ENCODE measurements around the gene MCM10. TPM values are rescaled to one million over a fixed set of nuclear protein-coding genes. Genes with fewer than 3 reads are reported as not detected.

Gene MCM10
- total RNA-seq, 2 experiments from 2014 or later, result 76.9 to 81.1 TPM

DNA sequence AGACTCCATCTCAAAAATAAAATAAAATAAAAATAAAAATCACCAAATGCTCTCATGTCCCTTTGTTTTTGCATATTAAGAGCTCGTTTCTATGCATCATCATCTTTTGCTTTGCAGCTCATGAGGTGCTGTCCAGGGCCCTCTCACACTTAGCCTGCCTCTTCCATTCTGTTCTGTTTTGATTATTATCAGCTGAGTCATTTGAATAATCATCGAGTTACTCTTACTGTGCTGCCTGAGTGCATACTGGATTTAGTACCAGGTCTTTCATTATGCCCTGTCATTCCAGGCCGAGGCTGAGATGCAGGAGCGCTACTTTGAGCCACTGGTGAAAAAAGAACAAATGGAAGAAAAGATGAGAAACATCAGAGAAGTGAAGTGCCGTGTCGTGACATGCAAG is 39.8 kb downstream of the MCM10 start:
- intact Hi-C loops (cut with micrococcal nuclease), result no loop called here
- Mint-ChIP-seq H3K27me3 (ENCODE audit: low read depth) (no peaks in the 10 kb centered on the region), H3K9me3 (no peaks in the 10 kb centered on the region), H3K4me1 (ENCODE audit: low read depth) (no peaks in the 10 kb centered on the region), H3K36me3 (ENCODE audit: low read depth) (peaks cover 85% of the 10 kb centered on the region), H3K27ac (no peak overlapping the region), H3K4me3 (no peak overlapping the region)
- DNase-seq, result no peak
- CTCF ChIA-PET, result no interaction called here

DNA sequence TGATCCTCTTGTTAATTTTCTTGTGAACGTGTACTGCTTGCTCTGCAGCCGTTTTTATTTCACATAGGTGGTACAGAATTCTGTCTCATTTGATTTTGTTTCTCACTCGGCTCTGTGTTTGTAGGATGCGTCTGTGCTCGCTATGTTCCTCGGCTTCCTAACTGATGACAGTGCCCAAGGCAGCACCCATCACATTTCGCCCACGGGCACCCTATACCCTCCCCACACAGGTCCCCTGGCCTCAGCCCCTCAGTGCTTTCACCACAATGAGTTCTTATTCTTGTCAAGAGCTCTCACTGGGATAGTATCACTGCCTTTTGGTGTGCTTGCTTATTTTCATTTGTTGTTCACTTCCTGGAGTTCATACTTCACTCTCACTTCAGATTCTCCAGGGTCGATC is 44.7 kb downstream of the MCM10 start:
- H3K9me3 Mint-ChIP-seq, result no peaks in the 10 kb centered on the region
- H3K27me3 Mint-ChIP-seq (ENCODE audit: low read depth), result no peaks in the 10 kb centered on the region
- H3K4me3 Mint-ChIP-seq, result no peak overlapping the region
- peaks cover 68% of the 10 kb centered on the region for H3K36me3 Mint-ChIP-seq (ENCODE audit: low read depth)
- H3K4me1 Mint-ChIP-seq (ENCODE audit: low read depth), result no peaks in the 10 kb centered on the region
- intact Hi-C loops (cut with micrococcal nuclease), result loop anchor here (1.0 kb wide), 1 partner anchor 96 kb away; no protein-coding TSS in a partner anchor
- DNase-seq, result no peak
- CTCF ChIA-PET, result interaction anchor here (0.6 to 1.2 kb wide), 4 partner anchors 17 to 99 kb away, joined by 3 to 5 read pairs (median 4); no protein-coding TSS in a partner anchor
- H3K27ac Mint-ChIP-seq, result no peak overlapping the region

DNA sequence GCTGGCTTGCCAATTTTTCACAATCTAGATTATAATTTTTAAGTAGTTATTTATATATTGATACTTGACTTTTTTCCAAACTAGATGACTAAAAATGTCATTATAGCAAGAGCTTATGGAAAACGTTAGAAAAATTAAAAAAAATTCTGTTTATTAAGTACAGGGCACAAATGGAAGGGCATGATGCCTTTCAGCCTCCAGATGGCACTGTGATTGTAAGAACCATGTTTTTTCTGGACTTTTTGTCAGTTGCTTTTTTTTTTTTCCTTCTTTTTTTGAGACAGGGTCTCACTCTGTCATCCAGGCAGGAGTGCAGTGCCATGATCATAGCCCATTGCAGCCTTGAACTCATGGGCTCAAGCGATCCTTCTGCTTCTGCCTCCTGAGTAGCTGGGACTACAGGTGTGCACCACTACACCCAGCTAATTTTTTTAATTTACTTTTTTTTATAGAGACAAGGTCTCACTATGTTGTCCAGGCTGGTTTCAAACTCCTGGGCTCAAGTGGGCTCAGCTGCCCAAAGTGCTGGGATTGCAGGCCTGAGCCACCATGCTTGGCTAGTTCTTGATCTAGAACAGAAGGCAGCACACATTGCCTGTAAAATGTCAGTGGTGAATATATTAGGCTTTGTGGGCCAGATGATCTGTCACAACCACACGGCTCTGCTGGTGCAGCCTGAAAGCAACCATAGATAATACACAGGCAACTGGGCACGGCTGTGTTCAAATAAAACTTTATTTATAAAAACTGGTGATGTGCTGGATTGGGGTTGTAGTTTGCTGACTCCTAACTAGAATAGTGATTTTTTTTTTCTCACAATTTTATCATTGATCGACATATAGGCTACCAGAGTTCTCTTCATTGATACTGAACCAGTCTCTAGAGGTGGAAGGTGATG is 45.4 kb downstream of the MCM10 start:
- peaks cover 63% of the 10 kb centered on the region for H3K36me3 Mint-ChIP-seq (ENCODE audit: low read depth)
- H3K9me3 Mint-ChIP-seq, result no peaks in the 10 kb centered on the region
- DNase-seq, result no peak
- intact Hi-C loops (cut with micrococcal nuclease), result loop anchor here (1.0 kb wide), 1 partner anchor 96 kb away; no protein-coding TSS in a partner anchor
- H3K27me3 Mint-ChIP-seq (ENCODE audit: low read depth), result no peaks in the 10 kb centered on the region
- CTCF ChIA-PET, result interaction anchor here (0.6 to 1.2 kb wide), 4 partner anchors 17 to 98 kb away, joined by 3 to 5 read pairs (median 4); no protein-coding TSS in a partner anchor
- no peak overlapping the region for H3K4me3 Mint-ChIP-seq
- H3K27ac Mint-ChIP-seq, result no peak overlapping the region
- H3K4me1 Mint-ChIP-seq (ENCODE audit: low read depth), result no peaks in the 10 kb centered on the region

DNA sequence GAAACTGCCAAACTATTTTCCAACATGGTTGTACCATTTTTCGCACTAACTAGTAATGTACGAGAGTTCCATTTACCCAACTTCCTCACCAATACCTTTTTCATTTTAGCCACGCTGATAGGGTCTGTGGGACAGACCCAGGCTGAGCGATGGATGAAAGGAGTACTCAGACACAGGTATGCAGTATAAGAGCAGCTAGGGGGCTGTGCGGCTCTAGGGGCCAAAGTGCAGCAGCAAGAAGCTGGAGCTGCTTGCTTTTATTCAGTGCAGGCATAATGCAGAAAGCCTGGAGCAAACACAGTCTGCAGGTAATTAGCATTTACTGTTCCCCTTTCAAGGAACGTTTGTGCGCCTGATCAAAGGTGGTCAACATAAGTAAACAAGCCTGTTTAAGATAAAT is 51.8 kb downstream of the MCM10 start:
- Mint-ChIP-seq H3K4me3 (no peak overlapping the region), H3K27ac (no peak overlapping the region), H3K27me3 (ENCODE audit: low read depth) (no peaks in the 10 kb centered on the region), H3K4me1 (ENCODE audit: low read depth) (no peaks in the 10 kb centered on the region), H3K36me3 (ENCODE audit: low read depth) (peaks cover 36% of the 10 kb centered on the region), H3K9me3 (no peaks in the 10 kb centered on the region)
- CTCF ChIA-PET, result interaction anchor here (1.1 kb wide), 1 partner anchor 52 kb away, joined by 3 read pairs; the partner anchor contains the start of gene MCM10
- intact Hi-C loops (cut with micrococcal nuclease), result no loop called here
- DNase-seq, result no peak

DNA sequence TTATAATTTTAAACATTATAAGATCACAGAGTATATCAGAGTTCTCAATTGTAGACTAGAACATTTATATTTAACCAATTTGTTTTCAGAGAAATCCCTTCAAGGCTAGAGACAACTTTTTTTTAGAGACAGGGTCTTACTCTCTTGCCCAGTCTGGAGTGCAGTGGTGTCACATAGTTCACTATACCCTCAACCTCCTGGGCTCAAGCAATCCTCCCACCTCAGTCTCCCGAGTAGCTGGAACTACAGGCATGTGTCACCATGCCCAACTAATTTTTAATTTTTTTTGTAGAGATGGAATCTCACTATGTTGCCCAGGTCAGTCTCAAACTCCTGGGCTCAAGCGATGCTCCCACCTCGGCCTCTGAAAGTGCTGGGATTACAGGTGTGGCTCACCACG is 57.5 kb downstream of the MCM10 start:
- Mint-ChIP-seq H3K36me3 (ENCODE audit: low read depth) (peaks cover 6% of the 10 kb centered on the region), H3K9me3 (no peaks in the 10 kb centered on the region), H3K27me3 (ENCODE audit: low read depth) (no peaks in the 10 kb centered on the region), H3K27ac (no peak overlapping the region), H3K4me3 (no peak overlapping the region), H3K4me1 (ENCODE audit: low read depth) (no peaks in the 10 kb centered on the region)
- CTCF ChIA-PET, result no interaction called here
- no peak for DNase-seq
- intact Hi-C loops (cut with micrococcal nuclease), result no loop called here

DNA sequence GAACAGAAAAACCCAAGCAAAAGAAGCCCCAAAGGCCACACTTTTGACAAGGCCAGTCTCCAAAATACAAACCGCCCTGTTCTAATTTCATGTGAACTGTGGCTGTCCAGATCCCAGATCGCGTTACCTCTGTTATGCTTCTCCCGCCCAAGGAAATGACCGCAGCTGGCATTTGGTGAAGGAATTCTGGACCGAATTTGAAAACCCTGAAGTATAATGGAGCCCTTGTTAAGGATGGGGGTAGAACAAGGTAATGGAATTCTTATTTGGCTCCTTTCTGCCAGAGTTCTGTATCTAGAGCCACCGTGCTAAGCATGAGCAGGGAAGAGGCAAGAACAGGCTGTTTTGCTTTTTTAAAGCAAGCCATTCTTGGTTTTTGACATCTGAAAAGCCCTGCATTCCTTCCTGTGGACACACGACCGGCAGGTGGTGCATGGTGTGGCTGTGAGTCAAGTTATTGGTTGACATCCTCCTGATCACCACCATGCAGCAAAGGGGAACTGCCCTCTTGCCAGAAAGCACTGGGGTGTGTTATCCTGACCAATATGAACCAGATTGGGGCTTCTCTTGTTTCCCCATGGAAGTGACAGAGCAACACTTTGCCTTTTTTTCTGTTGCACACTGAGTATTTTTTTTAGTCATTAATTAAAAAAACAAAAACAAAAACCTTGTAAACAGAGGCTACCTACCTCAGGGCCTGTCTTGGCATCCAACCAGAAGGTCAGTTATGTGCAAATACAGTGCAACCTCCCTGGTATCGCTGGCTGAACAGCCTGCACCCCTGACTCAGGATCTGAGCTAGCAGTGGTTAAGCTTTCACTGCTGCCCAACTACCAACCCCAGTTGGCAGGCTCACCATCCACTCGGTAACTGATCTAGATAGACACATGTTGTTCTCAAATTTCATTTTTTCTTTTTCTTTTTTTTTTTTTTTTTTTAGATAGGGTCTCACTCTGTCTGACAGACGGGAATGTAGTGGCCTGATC is 58.6 kb downstream of the MCM10 start:
- Mint-ChIP-seq H3K9me3 (no peaks in the 10 kb centered on the region), H3K4me1 (ENCODE audit: low read depth) (no peaks in the 10 kb centered on the region), H3K36me3 (ENCODE audit: low read depth) (no peaks in the 10 kb centered on the region), H3K27me3 (ENCODE audit: low read depth) (no peaks in the 10 kb centered on the region), H3K27ac (no peak overlapping the region), H3K4me3 (no peak overlapping the region)
- CTCF ChIA-PET, result no interaction called here
- DNase-seq, result peak; percentile 23
- intact Hi-C loops (cut with micrococcal nuclease), result no loop called here

DNA sequence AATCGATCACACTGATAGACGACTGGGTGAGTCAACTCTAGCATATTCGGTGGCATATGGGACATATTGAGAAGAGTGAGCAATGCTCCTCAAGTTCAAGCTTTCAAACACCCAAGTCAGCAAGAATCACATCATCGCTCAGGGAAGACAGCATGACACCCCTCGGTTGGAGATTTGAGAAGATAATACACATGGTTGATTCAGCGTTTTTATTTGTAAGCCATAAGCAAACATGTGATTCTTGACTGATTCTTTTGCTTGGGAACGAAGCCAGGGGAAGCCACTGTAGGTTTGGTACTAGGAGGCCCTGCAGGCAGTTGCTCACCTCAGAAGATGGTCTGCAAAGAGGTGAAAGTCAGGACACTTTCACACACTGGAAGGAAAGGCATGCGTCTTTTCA is 60.2 kb downstream of the MCM10 start:
- intact Hi-C loops (cut with micrococcal nuclease), result no loop called here
- DNase-seq, result no peak
- CTCF ChIA-PET, result no interaction called here
- Mint-ChIP-seq H3K9me3 (no peaks in the 10 kb centered on the region), H3K4me1 (ENCODE audit: low read depth) (no peaks in the 10 kb centered on the region), H3K36me3 (ENCODE audit: low read depth) (no peaks in the 10 kb centered on the region), H3K27me3 (ENCODE audit: low read depth) (no peaks in the 10 kb centered on the region), H3K27ac (no peak overlapping the region), H3K4me3 (no peak overlapping the region)

DNA sequence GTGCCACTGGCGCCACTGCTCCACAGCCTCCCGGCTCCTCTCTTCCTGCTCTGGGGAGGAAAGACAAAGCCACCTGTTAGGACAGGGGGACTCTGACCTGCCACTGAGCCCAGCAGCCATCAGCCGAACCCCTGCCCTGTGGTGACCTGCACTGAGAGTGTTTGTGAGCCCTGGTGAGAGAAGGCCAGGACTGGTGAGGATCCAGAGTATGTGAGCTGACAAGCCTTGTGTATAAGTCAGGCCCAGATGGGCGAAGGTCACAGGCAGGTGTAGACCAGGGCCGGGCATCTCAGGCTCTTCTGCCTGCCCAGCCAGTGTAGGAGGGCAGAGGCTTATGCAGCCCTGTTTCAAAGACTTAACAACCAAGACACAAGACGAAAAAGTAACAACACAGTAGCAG is 60.8 kb downstream of the MCM10 start:
- Mint-ChIP-seq H3K9me3 (no peaks in the 10 kb centered on the region), H3K36me3 (ENCODE audit: low read depth) (no peaks in the 10 kb centered on the region), H3K27me3 (ENCODE audit: low read depth) (no peaks in the 10 kb centered on the region), H3K27ac (no peak overlapping the region), H3K4me1 (ENCODE audit: low read depth) (no peaks in the 10 kb centered on the region), H3K4me3 (no peak overlapping the region)
- DNase-seq, result no peak
- CTCF ChIA-PET, result no interaction called here
- intact Hi-C loops (cut with micrococcal nuclease), result no loop called here

DNA sequence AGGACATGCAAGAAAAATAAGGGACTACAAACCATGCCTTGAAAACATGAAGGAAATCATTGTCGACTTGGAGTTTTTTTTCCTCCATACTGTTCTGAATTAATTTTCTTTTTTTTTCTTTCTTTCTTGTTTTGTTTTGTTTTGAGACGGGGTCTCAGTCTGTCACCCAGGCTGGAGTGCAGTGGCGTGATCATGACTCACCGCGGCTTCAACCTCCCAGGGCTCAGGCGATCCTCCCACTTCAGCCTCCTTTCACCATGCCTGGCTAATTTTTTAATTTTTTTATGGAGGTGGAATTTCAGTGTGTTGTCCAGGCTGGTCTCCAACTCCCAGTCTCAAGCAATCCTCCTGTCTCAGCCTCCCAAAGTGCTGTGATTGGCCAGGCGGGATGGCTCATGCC is 61.2 kb downstream of the MCM10 start:
- CTCF ChIA-PET, result no interaction called here
- Mint-ChIP-seq H3K4me3 (no peak overlapping the region), H3K36me3 (ENCODE audit: low read depth) (no peaks in the 10 kb centered on the region), H3K27me3 (ENCODE audit: low read depth) (no peaks in the 10 kb centered on the region), H3K27ac (no peak overlapping the region), H3K9me3 (no peaks in the 10 kb centered on the region), H3K4me1 (ENCODE audit: low read depth) (no peaks in the 10 kb centered on the region)
- no peak for DNase-seq
- intact Hi-C loops (cut with micrococcal nuclease), result no loop called here

DNA sequence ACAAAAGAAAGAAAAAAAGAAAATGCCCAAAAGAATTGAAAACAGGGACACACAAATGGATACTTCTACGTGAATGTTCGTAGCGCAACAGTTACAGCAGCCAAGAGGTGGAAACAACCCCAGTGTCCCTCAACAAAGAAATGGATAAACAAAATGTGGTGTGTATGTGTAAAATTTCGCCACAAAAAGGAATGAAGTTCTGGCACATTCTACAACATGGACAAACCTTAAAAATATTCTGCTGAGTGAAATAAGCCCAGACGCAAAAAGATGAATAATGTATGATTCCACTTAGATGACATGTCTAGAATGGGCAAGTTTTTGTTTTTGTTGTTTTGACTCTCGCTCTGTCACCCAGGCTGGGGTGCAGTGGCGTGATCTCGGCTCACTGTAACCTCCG is 61.9 kb downstream of the MCM10 start:
- no peak overlapping the region for H3K27ac Mint-ChIP-seq
- no peaks in the 10 kb centered on the region for H3K4me1 Mint-ChIP-seq (ENCODE audit: low read depth)
- no peak overlapping the region for H3K4me3 Mint-ChIP-seq
- intact Hi-C loops (cut with micrococcal nuclease), result no loop called here
- no peak for DNase-seq
- H3K36me3 Mint-ChIP-seq (ENCODE audit: low read depth), result no peaks in the 10 kb centered on the region
- no peaks in the 10 kb centered on the region for H3K27me3 Mint-ChIP-seq (ENCODE audit: low read depth)
- H3K9me3 Mint-ChIP-seq, result no peaks in the 10 kb centered on the region
- CTCF ChIA-PET, result no interaction called here

DNA sequence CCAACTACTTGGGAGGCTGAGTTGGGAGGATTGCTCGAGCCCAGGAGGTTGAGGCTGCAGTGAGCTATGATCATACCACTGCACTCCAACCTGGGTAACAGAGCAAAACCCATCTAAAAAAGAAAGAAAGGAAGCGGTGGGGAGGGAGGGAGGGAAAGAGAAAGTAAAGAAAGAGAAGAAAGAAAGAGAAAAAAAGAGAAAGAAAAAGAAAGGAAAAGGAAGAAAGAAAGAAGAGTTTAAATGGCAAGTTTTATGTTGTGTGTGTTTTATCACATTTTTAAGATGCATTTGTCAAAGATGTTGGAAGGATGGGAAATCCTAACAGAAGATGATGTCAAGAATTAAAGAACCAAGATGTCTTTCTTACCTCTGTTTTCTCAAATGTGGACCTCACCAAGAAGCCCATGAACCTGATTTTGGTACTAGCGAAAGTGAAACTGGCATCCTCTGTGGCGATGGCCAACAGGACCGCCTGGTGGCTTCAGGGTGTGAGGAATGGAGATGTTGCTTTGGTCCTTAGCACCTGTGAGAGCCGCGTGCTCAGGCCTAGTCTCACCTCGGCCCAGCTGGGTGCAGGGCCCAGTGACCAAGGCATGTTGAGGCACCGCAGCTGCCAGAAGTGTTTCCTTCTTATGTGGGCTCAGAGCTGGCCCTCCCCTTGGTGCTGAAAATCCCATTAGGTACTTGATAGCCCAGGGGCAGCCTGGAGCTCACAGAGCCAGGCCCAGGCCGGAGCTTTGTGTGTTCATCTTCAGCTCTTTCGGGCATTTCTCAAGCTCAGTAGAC is 63.0 kb downstream of the MCM10 start:
- intact Hi-C loops (cut with micrococcal nuclease), result no loop called here
- H3K4me3 Mint-ChIP-seq, result no peak overlapping the region
- CTCF ChIA-PET, result interaction anchor here (1.2 kb wide), 1 partner anchor 18 kb away, joined by 3 read pairs; no protein-coding TSS in a partner anchor
- DNase-seq, result no peak
- no peaks in the 10 kb centered on the region for H3K9me3 Mint-ChIP-seq
- H3K4me1 Mint-ChIP-seq (ENCODE audit: low read depth), result no peaks in the 10 kb centered on the region
- H3K36me3 Mint-ChIP-seq (ENCODE audit: low read depth), result no peaks in the 10 kb centered on the region
- no peak overlapping the region for H3K27ac Mint-ChIP-seq
- H3K27me3 Mint-ChIP-seq (ENCODE audit: low read depth), result no peaks in the 10 kb centered on the region

DNA sequence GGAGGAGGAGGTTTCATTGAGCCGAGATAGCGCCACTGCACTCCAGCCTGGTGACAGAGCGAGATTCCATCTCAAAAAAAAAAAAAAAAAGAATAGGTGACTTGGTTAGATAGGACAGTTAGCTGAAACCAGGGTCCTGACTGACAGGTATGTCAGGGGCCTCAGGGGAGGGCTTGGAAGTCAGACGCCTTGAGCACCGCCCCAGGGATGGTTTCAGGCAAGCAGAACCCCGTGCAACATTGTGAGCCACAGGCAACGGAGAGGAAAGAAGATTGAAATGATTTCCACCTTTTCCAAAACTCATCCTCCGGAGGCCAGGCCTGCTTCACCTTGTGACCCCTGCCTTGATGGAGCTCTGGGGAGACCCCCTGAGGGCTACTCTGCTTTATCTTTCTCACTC is 64.2 kb downstream of the MCM10 start:
- CTCF ChIA-PET, result interaction anchor here (0.6 to 1.2 kb wide), 3 partner anchors 19 to 363 kb away, joined by 3 read pairs; no protein-coding TSS in a partner anchor
- no peak overlapping the region for H3K4me3 Mint-ChIP-seq

More for the DNA sequence above, 64.2 kb downstream of the MCM10 start:
- Mint-ChIP-seq H3K36me3 (ENCODE audit: low read depth) (no peaks in the 10 kb centered on the region), H3K4me1 (ENCODE audit: low read depth) (no peaks in the 10 kb centered on the region), H3K9me3 (no peaks in the 10 kb centered on the region), H3K27ac (no peak overlapping the region), H3K27me3 (ENCODE audit: low read depth) (no peaks in the 10 kb centered on the region)
- intact Hi-C loops (cut with micrococcal nuclease), result no loop called here
- no peak for DNase-seq

All from activated naive CD4-positive, alpha-beta T cell treated with anti-CD3 and anti-CD28 coated beads for 36 hours (primary cell).